ENCODE results near the gene ATXN1.
A peak's percentile ranks its signal among the peaks of the same experiment; 100 is the strongest.
"Not testable (repeated sequence)": the region's sequence is repeated elsewhere in the genome, so short reads cannot be mapped to it uniquely, and the experiment has no call there.

The ATXN1 gene

GRCh38 chr6:16619777-16620176, 141.5 kb downstream of the ATXN1 start:
- no peak for TF ChIP-seq CTCF (IDR thresholded peaks at IDR 0.05; ENCODE audit: extremely low read depth, missing control alignments)

GRCh38 chr6:16618962-16619361, 142.3 kb downstream of the ATXN1 start:
- no peak for TF ChIP-seq CTCF (IDR thresholded peaks at IDR 0.05; ENCODE audit: extremely low read depth, missing control alignments)
- DNase-seq (ENCODE audit: low spot score) = no peak

More at GRCh38 chr6:16619777-16620176, 141.5 kb downstream of the ATXN1 start:
- DNase-seq (ENCODE audit: low spot score) = no peak

GRCh38 chr6:16615215-16615614, 146.0 kb downstream of the ATXN1 start:
- not testable (repeated sequence) for DNase-seq (ENCODE audit: low spot score)

- DNase-seq (ENCODE audit: low spot score) = not testable (repeated sequence)
These were observed 147.1 kb downstream of the ATXN1 start for GRCh38 chr6:16614143-16614542.

- DNase-seq (ENCODE audit: low spot score) = not testable (repeated sequence)
These were observed 147.8 kb downstream of the ATXN1 start for GRCh38 chr6:16613504-16613903.

GRCh38 chr6:16608444-16608843, 152.8 kb downstream of the ATXN1 start:
- DNase-seq (ENCODE audit: low spot score) = no peak
- TF ChIP-seq CTCF (IDR thresholded peaks at IDR 0.05; ENCODE audit: extremely low read depth, missing control alignments) = no peak

- no peak for TF ChIP-seq CTCF (IDR thresholded peaks at IDR 0.05; ENCODE audit: extremely low read depth, missing control alignments)
- DNase-seq (ENCODE audit: low spot score) = peak; percentile 80
These were observed 159.2 kb downstream of the ATXN1 start for GRCh38 chr6:16602035-16602434.

- no peak for DNase-seq (ENCODE audit: low spot score)
- no peak for TF ChIP-seq CTCF (IDR thresholded peaks at IDR 0.05; ENCODE audit: extremely low read depth, missing control alignments)
These were observed 160.6 kb downstream of the ATXN1 start for GRCh38 chr6:16600701-16601100.

- DNase-seq (ENCODE audit: low spot score) = no peak
These were observed 161.2 kb downstream of the ATXN1 start for GRCh38 chr6:16600026-16600425.

More at GRCh38 chr6:16600026-16600425, 161.2 kb downstream of the ATXN1 start:
- TF ChIP-seq CTCF (IDR thresholded peaks at IDR 0.05; ENCODE audit: extremely low read depth, missing control alignments) = no peak
